Loucy (cell line): ENCODE data around the gene TTL.
"Not testable (repeated sequence)": the region's sequence is repeated elsewhere in the genome, so short reads cannot be mapped to it uniquely, and the experiment has no call there.

Source experiments
- CTCF ChIP-seq: fragments of 200-600 bp; sonication (generic); conservative IDR thresholded peaks from 2 replicates; pipeline ENCODE4 v1.5.1; 2014; ENCODE audit warnings: mild to moderate bottlenecking, antibody characterized with exemption, low read length
- EZH2phosphoT487 ChIP-seq: fragments of 200-600 bp; IDR thresholded peaks from 2 replicates; pipeline ENCODE4 v1.6.1; 2018; ENCODE audit warnings: antibody characterized with exemption, mild to moderate bottlenecking, moderate library complexity, borderline replicate concordance

DNA sequence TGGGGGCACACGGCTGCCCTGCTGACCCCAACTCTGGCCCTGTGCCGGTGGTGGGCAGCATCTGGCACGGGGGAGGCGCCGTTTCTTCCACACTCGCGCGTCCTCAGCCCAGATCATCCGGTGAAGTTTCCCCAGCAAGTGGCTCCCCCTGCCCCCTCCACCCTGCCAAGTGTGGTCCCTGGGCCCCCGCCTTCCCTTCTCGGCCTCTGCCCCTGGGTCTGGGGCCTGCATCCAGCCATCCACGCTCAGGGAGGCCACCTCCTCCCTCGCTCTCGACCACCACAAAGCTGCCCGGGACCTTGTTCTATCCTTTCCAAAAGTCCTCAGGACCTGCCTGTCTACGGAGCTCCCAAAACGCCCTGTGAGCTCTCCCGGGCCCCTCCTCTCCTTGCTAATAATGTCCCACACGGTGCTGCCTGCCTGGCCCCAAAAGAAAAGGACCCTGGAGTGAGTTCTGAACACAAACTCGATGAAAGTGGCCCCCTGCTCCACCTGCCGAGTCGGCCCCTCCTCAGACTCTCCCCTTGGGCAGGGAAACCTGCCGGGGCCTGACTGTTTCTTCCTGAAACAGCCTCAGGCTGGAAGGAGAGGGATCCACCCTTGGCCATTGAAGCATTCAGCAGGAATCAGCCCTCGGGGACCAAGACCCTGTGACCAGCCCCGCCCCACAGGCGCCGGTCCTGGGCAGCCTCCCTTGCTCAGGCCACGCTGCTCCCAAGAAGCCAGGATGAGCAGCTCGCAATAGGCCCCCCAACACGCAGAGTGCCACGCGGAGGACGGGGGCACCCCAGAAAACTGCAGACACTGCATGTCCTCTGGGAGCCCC, 46.9 kb upstream of the TTL start:
- TF ChIP-seq CTCF, EZH2phosphoT487: not testable (repeated sequence)
